Right kidney (tissue), 1 donor: Measurements from ENCODE around the gene ANKFN1.
"Not testable (repeated sequence)": the region's sequence is repeated elsewhere in the genome, so short reads cannot be mapped to it uniquely, and the experiment has no call there.

Experiments
- DNase-seq: peaks from one replicate; pipeline ENCODE4 v3.0.0-alpha.2; 2016

ANKFN1 gene

GRCh38 chr17:56351675-56352074 lies 198.4 kb downstream of the ANKFN1 start:
- DNase-seq = no peak

- no peak for DNase-seq
Observed at GRCh38 chr17:56358651-56359050, 205.4 kb downstream of the ANKFN1 start.

GRCh38 chr17:56359518-56359917 lies 206.2 kb downstream of the ANKFN1 start:
- DNase-seq = no peak

GRCh38 chr17:56367366-56367765 lies 214.1 kb downstream of the ANKFN1 start:
- no peak for DNase-seq

- DNase-seq = no peak
Observed at GRCh38 chr17:56373981-56374833, 220.9 kb downstream of the ANKFN1 start.

GRCh38 chr17:56389356-56389755 lies 236.1 kb downstream of the ANKFN1 start:
- DNase-seq = no peak

- DNase-seq = no peak
Observed at GRCh38 chr17:56392321-56392720, 239.0 kb downstream of the ANKFN1 start.

GRCh38 chr17:56393156-56393555 lies 239.9 kb downstream of the ANKFN1 start:
- DNase-seq = no peak

- no peak for DNase-seq
Observed at GRCh38 chr17:56395787-56396186, 242.5 kb downstream of the ANKFN1 start.

GRCh38 chr17:56407086-56407485 lies 253.8 kb downstream of the ANKFN1 start:
- no peak for DNase-seq

- DNase-seq = not testable (repeated sequence)
Observed at GRCh38 chr17:56412356-56412755, 259.1 kb downstream of the ANKFN1 start.

- no peak for DNase-seq
Observed at GRCh38 chr17:56416682-56417351, 263.5 kb downstream of the ANKFN1 start.

- DNase-seq = no peak
Observed at GRCh38 chr17:56424005-56424404, 270.7 kb downstream of the ANKFN1 start.

GRCh38 chr17:56424543-56425044 lies 271.3 kb downstream of the ANKFN1 start:
- DNase-seq = no peak

GRCh38 chr17:56425483-56425882 lies 272.2 kb downstream of the ANKFN1 start:
- DNase-seq = no peak

GRCh38 chr17:56426901-56427300 lies 273.6 kb downstream of the ANKFN1 start:
- DNase-seq = no peak

GRCh38 chr17:56431736-56432135 lies 278.5 kb downstream of the ANKFN1 start:
- DNase-seq = no peak

- no peak for DNase-seq
Observed at GRCh38 chr17:56432443-56432842, 279.2 kb downstream of the ANKFN1 start.

GRCh38 chr17:56434610-56435009 lies 281.3 kb downstream of the ANKFN1 start:
- DNase-seq = no peak

GRCh38 chr17:56436142-56436541 lies 282.9 kb downstream of the ANKFN1 start:
- DNase-seq = no peak

- no peak for DNase-seq
Observed at GRCh38 chr17:56440419-56440818, 287.1 kb downstream of the ANKFN1 start.

GRCh38 chr17:56441308-56441707 lies 288.0 kb downstream of the ANKFN1 start:
- DNase-seq = no peak

- no peak for DNase-seq
Observed at GRCh38 chr17:56445692-56446411, 292.6 kb downstream of the ANKFN1 start.
